Activated T-cell treated with anti-CD3 and anti-CD28 coated beads for 4 hours (primary cell): ENCODE measurements around the gene TAP1.
A peak's percentile ranks its signal among the peaks of the same experiment; 100 is the strongest.
"Not testable (repeated sequence)": the region's sequence is repeated elsewhere in the genome, so short reads cannot be mapped to it uniquely, and the experiment has no call there.

Source experiments
- DNase-seq: peaks from one replicate; pipeline ENCODE4 v3.0.0-alpha.2; 2020

Gene TAP1

DNA sequence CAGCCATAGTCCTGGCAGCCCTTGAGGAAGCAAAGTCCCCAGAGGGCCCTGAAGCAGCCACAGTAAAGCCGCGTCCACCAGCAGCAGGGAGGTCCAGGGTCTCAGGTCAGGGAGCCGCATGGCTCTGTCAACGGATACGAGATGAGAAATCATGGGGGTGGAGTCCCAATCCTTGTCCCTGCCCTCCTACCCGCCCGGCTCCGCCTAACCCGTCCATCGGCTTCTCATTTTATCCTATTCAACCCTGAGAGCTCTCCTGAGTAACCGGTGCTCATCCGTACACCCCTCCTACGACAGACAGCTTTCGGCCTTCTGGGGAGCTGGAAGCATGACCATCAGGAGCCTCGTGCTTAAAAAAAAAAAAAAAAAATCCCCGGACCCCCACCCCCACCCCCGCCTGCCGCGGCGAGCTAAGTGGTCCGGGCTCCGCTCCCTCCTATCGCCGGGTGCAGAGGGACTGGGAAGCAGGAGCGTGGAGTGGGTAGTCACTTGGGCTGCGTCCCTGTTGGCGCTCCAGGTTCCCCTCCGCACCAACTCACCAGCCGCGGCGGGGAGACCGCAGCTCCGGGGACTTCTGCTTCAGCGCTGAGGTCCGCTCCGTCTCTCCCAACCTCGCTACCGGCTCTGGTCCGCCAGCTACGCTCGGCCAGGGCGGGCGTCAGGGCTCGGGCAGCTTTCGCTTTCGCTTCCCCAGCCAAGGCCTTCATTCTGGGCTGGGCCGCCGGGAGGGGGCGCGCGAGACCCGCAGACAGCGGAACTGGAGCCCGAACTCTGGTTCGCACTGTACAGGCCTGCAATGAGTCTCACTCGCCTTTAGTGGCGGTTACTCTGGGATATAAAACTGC is 15.2 kb downstream of the TAP1 start, which contains the start of gene TAP2:
Gene TAP2, minus strand, starts transcription at position 626 of the 845 bp plus-strand sequence. Its CDS starts 506 bp downstream, at position 120.
- DNase-seq: peak; percentile 97

DNA sequence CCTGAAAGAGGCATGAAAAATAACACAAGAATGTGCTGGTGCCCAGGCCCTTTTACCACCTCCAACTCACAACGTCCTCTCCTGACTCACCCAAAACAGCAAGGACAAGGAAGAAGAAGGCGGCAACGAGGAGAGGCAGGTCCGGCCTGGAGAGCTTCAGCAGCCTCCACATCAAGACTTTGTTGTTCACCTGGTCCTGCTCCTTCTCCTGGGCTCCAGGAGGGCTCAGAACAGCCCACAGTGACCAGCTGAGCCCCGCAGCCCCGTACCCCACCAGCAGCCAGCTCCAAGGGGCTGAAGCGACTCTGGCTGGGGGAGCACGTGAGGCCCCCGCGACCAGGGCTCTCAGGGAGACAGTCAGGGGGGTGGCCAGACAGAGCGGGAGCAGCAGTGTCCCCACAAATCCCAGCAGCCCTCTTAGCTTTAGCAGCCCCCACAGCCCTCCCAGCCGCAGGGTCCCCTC is 15.8 kb downstream of the TAP1 start:
- DNase-seq: no peak

- no peak for DNase-seq
Observed at GRCh38 chr6:32836873-32837272, 16.6 kb downstream of the TAP1 start.

GRCh38 chr6:32835167-32835893 is 18.2 kb downstream of the TAP1 start:
- DNase-seq: no peak

DNA sequence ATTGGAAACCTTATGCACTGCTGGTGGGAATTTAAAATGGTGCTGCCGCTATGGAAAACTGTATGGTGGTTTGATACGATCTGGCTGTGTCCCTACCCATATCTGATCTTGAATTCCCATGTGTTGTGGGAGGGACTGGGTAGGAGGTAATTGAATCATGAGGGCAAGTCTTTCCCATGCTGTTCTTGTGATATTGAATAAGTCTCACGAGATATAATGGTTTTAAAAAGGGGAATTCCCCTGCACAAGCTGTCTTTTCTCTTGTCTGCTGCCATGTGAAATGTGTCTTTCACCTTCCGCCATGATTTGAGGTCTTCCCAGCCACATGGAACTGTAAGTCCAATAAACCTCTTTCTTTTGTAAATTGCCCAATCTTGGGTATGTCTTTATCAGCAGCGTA is 19.8 kb downstream of the TAP1 start:
- DNase-seq: no peak

- no peak for DNase-seq
Observed at GRCh38 chr6:32832535-32832934, 21.0 kb downstream of the TAP1 start.

DNA sequence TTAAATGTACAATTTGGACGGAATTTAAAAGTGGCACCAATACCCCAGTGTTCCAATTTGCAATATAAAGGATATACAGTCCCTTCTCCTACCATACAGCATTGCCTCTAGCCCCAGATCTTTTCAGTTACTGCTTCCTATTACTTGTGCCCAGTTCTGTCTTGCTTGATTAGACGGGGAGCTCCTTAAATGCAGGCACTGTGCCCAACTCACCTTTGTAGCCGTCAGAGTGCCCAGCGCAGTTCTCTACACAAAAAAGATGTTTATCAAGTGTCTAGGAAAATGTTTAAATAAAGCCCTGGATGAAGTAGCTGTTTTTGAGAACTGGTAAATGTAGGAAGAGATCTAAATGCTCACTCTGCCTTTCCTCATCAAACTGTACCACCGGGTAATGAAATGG is 22.6 kb downstream of the TAP1 start:
- no peak for DNase-seq

DNA sequence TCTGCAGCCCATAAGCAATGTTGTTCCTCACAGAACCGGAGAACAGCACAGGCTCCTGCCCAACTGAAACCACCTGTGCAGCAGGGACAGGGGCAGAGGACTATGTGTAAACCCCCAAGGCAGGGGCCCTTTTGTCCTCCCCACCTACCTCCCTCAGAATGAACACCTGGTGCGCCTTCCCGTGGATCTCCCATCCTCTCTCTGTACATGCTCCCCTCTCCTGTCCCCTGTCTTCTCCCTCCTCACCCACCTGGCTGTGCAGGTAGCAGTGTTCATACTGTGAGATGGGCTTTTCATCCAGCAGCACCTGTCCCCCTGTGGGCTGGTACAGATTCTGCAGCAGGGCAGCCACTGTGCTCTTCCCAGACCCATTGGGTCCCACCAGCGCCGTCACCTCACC is 23.5 kb downstream of the TAP1 start:
- DNase-seq: no peak

DNA sequence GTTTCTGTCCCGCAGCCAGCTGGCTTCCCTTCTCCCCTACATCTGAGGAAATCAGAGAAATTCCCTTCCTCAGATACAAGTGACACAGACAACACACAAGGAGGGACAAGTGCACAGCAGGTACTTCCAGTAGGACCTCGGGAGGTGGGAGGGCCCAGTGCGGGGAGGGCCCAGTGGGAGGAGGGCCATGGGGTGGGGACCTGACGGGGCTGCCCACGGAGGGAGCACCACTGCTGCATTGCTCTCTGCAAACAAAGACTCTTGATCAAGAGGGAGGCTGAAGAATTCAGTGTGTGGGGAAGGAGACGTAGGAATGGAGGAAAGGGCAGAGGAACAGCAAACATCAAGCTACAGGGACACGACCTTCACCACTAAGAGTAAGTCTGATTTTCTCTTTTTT is 24.0 kb downstream of the TAP1 start:
- DNase-seq: no peak

- no peak for DNase-seq
Observed at GRCh38 chr6:32827025-32827424, 26.5 kb downstream of the TAP1 start.

GRCh38 chr6:32825966-32826365 is 27.5 kb downstream of the TAP1 start:
- DNase-seq: no peak

GRCh38 chr6:32819729-32820128 is 33.8 kb downstream of the TAP1 start:
- no peak for DNase-seq

DNA sequence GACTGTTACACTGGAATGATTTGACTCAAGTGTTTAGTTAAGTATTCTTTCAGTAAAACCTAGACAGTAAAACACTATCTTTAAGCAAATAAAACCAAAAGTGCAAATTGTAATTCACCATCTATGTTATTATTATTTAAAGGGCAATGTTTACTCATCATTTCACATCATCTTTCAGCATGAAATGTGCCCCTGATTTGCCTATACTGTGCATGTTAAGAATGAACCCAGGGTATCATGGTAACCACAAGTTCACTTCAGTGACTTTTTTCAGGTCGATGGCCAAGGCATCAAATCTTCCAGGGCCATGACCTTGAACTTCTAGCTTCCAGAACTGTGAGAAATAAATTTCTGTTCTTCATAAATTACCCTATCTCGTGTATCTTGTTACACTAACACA is 34.6 kb downstream of the TAP1 start:
- DNase-seq: no peak

GRCh38 chr6:32816746-32817204 is 36.7 kb downstream of the TAP1 start, which contains the start of gene HLA-DOB:
Gene HLA-DOB (minus strand): TSS chr6:32817002. CDS start chr6:32816951, 51 bp downstream.
- no peak for DNase-seq

DNA sequence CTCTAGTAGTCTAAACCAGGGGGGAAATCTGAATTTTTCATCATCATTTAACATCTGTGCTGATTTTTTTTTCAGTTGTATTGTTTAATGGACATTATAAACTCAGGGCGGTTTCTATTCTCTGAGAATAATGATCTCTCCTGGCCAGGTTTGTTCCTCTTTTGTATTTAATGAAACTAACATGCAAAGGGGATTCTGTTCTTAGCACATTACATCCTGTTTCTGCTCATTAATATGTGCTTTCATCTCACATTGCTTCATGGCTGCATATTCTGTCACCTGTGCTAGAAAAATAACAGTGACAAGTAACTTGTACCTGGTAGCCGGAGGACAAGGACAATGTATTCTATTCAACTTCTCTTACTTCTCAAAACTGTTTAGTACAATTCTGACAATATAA is 37.5 kb downstream of the TAP1 start:
- DNase-seq: no peak

DNA sequence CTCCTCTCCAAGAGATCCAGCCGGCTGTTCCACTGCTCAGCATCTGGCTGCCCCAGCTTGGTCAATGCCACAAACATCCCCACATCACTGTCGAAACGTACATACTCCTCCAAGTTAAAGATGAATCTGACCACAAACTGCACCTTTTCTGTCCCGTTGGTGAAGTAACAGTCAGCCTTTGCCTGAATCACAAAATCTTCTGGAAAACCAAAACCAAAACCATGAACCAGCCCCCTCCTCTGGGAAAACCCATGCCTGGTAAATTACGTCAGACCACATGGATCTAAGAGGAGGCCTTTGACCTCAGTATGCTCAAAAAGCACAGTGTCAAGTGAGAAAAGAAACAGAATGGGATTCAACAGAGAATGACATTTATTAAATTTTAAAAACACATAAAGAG is 38.4 kb downstream of the TAP1 start:
- no peak for DNase-seq

DNA sequence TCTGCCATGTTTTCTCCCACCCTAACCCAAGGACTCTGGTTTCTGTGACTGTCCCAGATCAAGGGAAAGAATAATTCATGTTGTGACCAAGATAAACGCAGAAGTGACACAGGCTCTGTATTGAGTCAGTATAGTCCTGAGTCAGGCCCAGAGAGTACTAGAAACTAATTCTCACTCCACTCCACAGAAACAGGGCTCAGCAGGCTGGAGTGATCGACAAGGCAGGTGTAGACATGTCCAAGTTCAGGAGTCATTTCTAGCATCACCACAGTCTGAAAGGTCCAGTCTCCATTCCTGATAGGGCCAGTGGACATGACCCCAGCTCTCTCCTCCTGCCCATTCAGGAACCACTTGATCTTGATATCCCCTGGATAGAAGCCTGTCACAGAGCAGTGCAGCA is 39.4 kb downstream of the TAP1 start:
- no peak for DNase-seq

- DNase-seq: no peak
Observed at GRCh38 chr6:32809171-32809570, 44.3 kb downstream of the TAP1 start.

DNA sequence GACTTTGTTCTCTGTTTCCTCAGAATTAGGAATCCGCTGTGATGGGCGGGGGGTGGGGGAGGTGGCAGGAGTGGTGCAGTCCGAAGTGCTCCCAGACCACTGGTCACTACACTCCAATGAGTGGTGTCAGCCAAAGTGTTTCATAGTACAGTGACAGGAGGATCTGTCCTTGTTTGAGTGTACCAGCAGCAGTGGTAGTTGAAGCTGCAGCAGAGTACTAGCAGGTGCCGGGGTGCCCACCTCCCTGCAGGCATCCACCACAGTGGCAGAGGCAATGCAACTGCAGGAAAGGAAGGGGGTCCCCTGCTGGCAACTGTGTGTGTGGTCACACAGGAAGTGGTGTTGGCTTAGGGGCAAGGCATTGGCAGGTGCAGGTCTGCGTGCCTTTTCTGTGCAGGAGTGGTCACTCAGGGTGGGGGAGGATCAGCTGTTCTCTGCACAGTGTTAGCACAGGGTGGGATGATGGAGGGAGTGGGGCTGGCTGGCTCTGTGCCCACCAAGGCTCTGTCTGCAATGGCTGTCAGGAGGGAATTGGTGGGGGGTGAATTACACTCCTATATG is 46.4 kb downstream of the TAP1 start:
- no peak for DNase-seq

DNA sequence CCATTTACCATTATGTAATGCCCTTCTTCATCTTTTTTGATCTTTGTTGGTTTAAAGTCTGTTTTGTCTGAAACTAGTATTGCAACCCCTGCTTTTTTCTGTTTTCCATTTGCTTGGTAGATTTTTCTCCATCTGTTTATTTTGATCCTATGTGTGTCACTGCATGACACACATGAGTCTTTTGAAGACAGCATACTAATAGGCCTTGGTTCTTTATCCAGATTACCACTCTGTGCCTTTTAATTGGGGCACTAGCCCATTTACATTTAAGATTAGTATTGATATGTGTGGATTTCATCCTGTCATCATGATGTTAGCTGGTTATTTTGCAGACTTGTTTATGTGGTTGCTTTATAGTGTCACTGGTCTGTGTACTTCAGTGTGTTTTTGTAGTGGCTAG is 48.1 kb downstream of the TAP1 start:
- not testable (repeated sequence) for DNase-seq

DNA sequence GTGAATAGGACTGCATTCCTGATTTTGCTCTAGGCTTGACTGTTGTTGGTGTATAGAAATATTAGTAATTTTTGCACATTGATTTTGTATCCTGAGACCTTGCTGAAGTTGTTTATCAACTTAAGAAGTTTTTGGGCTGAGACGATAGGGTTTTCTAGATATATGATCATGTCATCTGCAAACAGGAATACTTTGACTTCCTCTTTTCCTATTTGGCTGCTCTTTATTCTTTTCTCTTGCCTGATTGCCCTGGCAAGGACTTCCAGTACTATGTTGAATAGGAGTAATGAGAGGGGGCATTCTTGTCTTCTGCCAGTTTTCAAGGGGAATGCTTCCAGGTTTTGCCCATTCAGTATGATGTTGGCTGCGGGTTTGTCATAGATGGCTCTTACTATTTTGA is 50.1 kb downstream of the TAP1 start:
- no peak for DNase-seq

- DNase-seq: no peak
Observed at GRCh38 chr6:32799740-32800139, 53.8 kb downstream of the TAP1 start.

DNA sequence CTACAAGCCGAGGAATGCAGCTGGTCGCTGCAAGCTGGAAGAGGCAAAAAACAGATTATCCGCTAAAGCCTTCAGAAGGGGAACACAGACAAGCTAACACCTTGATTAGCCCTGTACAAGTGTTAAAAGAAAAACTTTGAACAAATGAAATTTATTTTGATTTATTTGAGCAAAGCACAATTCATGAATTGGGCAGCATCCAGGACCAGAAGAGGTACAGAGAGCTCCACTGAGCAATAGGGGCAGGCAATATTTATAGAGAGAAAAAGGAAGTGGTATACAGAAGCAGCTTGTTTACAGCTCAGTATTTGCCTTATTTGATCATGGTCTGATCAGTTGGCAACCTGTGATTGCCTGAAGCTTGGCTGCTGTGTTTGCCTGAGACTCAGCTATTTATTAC is 54.3 kb downstream of the TAP1 start:
- DNase-seq: no peak
